ENCODE results near the gene AVEN. TPM values are rescaled to one million over a fixed set of nuclear protein-coding genes. Genes with fewer than 3 reads are reported as not detected.

The AVEN gene
- total and polyA plus RNA-seq, 12 donors, result 10.2 to 33.9 (median 20.0) TPM

DNA sequence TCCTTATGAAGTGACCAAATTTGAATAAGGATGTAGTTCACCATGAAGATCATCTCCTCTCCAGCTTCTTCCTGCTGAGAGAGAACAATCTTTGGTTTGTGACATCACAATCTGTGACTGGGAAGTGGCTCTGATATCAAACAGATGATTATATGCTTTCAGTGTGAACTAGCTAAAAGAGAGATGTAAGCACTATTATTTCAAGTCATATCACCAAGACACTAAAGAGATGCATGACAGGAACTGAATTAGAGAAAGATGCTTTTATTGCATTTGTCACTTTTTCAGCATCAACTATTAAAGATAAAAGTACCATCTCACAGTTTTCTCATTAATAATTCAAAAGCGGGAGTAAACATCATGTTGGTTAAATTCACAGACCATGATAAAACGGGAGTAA lies 67.2 kb downstream of the AVEN start:
- 90% methylated on average over 2 of the region's 2 CpGs for WGBS, 2 donors
- intact Hi-C loops (cut with DNase I), result loop anchor here in 1 of 10 donors (5.0 kb wide), 1 partner anchor 235 kb away; no protein-coding TSS in a partner anchor

DNA sequence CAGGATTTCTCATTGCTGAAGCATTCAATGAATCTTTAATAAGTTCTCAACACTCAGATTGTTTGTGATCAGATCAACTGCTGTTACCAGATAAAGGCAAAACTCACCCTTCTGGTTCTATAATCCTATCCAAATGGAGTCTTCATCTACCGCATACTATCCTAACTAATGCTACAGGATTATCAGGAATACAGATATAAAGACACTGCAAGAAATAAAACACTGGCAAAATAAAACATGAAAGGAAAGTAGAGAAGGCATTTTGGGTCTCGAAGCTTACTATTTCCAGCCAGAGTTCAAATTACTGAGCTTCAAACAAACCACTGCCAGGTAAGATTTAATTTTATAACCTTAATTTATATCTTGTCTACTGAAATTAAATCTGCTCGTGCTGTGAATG lies 70.2 kb downstream of the AVEN start:
- TF ChIP-seq, protein P1, sequence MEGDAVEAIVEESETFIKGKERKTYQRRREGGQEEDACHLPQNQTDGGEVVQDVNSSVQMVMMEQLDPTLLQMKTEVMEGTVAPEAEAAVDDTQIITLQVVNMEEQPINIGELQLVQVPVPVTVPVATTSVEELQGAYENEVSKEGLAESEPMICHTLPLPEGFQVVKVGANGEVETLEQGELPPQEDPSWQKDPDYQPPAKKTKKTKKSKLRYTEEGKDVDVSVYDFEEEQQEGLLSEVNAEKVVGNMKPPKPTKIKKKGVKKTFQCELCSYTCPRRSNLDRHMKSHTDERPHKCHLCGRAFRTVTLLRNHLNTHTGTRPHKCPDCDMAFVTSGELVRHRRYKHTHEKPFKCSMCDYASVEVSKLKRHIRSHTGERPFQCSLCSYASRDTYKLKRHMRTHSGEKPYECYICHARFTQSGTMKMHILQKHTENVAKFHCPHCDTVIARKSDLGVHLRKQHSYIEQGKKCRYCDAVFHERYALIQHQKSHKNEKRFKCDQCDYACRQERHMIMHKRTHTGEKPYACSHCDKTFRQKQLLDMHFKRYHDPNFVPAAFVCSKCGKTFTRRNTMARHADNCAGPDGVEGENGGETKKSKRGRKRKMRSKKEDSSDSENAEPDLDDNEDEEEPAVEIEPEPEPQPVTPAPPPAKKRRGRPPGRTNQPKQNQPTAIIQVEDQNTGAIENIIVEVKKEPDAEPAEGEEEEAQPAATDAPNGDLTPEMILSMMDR (IDR thresholded peaks at IDR 0.05), result no peak
- ATAC-seq, result no peak
- Histone ChIP-seq H3K27ac (no peak overlapping the region), H3K4me1 (peaks cover 0 to 8% (median 0%) of the 10 kb centered on the region in 9 donors), H3K4me3 (no peak overlapping the region), H3K9me3 (no peaks in the 10 kb centered on the region), H3K36me3 (no peaks in the 10 kb centered on the region), H3K27me3 (no peaks in the 10 kb centered on the region)
- no peak for DNase-seq
- intact Hi-C loops (cut with DNase I), result loop anchor here in 4 of 10 donors (10.0 kb wide), 2 partner anchors 224 to 234 kb away; no protein-coding TSS in a partner anchor
- WGBS, 2 donors, result 82 to 85% methylated on average over 3 of the region's 3 CpGs

More for the DNA sequence above, 67.2 kb downstream of the AVEN start:
- Histone ChIP-seq H3K27me3 (no peaks in the 10 kb centered on the region), H3K9me3 (no peaks in the 10 kb centered on the region), H3K27ac (no peak overlapping the region), H3K4me3 (no peak overlapping the region), H3K4me1 (peaks cover 0 to 8% (median 0%) of the 10 kb centered on the region in 9 donors), H3K36me3 (no peaks in the 10 kb centered on the region)
- no peak for ATAC-seq
- TF ChIP-seq, protein P1 (IDR thresholded peaks at IDR 0.05), result no peak
- DNase-seq, result no peak

DNA sequence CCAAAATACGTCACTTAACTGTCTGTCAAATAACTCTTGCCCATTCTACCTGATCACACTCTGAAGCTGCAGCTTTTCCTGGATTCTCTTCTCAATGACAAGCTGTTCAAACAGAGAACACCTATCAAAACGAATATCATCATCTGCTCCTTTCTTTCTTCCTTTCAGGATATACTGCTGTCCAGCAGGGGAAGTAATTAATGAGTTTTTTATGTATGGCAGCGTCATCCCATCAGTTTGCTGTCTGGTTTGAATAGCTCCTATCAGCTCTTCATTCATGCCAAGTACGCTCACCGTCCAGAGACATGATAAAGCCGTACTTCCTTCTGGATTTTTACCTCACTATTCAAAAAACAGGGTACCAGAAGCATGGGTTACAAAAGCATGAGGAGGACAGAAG lies 70.8 kb downstream of the AVEN start, which contains the start of gene CHRM5:
Gene CHRM5 (plus strand): TSS at position 274 of the 400 bp plus-strand sequence. CDS start 94,221 bp downstream, outside the sequence.
- Histone ChIP-seq H3K27me3 (no peaks in the 10 kb centered on the region), H3K36me3 (no peaks in the 10 kb centered on the region), H3K4me1 (peaks cover 0 to 8% (median 0%) of the 10 kb centered on the region in 9 donors), H3K4me3 (no peak within 1 kb of the TSS), H3K9me3 (no peaks in the 10 kb centered on the region), H3K27ac (no peak within 1 kb of the TSS)
- DNase-seq, result no peak
- WGBS, 2 donors, result 36 to 41% methylated on average over 6 of the region's 6 CpGs
- intact Hi-C loops (cut with DNase I), result loop anchor here in 4 of 10 donors (10.0 kb wide), 2 partner anchors 223 to 233 kb away; no protein-coding TSS in a partner anchor
- TF ChIP-seq, protein P1 (IDR thresholded peaks at IDR 0.05), result no peak
- no peak for ATAC-seq

DNA sequence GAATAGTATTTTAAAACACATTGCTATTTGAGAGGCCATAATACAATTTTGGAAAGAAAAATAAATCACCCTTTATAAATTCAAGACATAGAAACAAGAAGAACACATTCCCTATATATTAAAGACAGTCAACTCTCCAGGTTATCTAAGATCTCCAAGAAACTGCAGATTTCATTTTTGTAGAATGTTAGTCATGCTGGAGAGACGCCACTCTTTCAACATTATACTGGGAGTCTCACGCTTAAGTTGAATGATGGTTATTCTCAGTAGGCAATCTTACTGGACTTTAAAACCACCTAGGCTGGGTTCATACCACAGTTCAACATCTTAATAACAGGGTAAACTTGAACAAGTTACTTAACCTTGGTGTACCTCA lies 74.4 kb downstream of the AVEN start:
- H3K9me3 ChIP-seq, result no peaks in the 10 kb centered on the region
- TF ChIP-seq, protein P1 (IDR thresholded peaks at IDR 0.05), result no peak
- H3K4me1 ChIP-seq, result peaks cover 0 to 8% (median 0%) of the 10 kb centered on the region in 9 donors
- no peaks in the 10 kb centered on the region for H3K36me3 ChIP-seq
- H3K4me3 ChIP-seq, result no peak overlapping the region
- intact Hi-C loops (cut with DNase I), result loop anchor here in 6 of 10 donors (5.0 to 10.0 kb wide), 3 partner anchors 220 to 230 kb away; no protein-coding TSS in a partner anchor
- ATAC-seq (no peak), DNase-seq (no peak)
- 98 to 99% methylated on average over 2 of the region's 2 CpGs for WGBS, 2 donors
- no peaks in the 10 kb centered on the region for H3K27me3 ChIP-seq
- H3K27ac ChIP-seq, result no peak overlapping the region
